ENCODE data around the gene VWF.

The VWF gene

GRCh38 chr12:5948696-5949095, 175.8 kb downstream of the VWF start:
- peaks cover 52% of the 10 kb centered on the region for H3K27me3 Mint-ChIP-seq
- H3K4me1 Mint-ChIP-seq (ENCODE audit: low read depth): peaks cover 2% of the 10 kb centered on the region
- H3K36me3 Mint-ChIP-seq: no peaks in the 10 kb centered on the region
- no peaks in the 10 kb centered on the region for H3K9me3 Mint-ChIP-seq (ENCODE audit: low read depth)
- no peak overlapping the region for H3K4me3 Mint-ChIP-seq
- no peak overlapping the region for H3K27ac Mint-ChIP-seq

GRCh38 chr12:5947006-5947405, 177.5 kb downstream of the VWF start:
- Mint-ChIP-seq H3K27me3 (peaks cover 58% of the 10 kb centered on the region), H3K27ac (no peak overlapping the region), H3K36me3 (no peaks in the 10 kb centered on the region), H3K9me3 (ENCODE audit: low read depth) (no peaks in the 10 kb centered on the region), H3K4me3 (no peak overlapping the region), H3K4me1 (ENCODE audit: low read depth) (peaks cover 2% of the 10 kb centered on the region)

GRCh38 chr12:5946388-5946787, 178.1 kb downstream of the VWF start:
- no peak overlapping the region for H3K27ac Mint-ChIP-seq
- peaks cover 57% of the 10 kb centered on the region for H3K27me3 Mint-ChIP-seq

GRCh38 chr12:5945071-5946008, 179.1 kb downstream of the VWF start, which contains the start of gene ANO2:
TSS of gene ANO2 (minus strand) at chr12:5945259. CDS start at chr12:5945217, 42 bp downstream.
- Mint-ChIP-seq H3K4me3 (peak within 1 kb of the TSS; percentile 63), H3K9me3 (ENCODE audit: low read depth) (no peaks in the 10 kb centered on the region), H3K27me3 (peaks cover 54% of the 10 kb centered on the region), H3K4me1 (ENCODE audit: low read depth) (peaks cover 2% of the 10 kb centered on the region), H3K36me3 (no peaks in the 10 kb centered on the region), H3K27ac (no peak within 1 kb of the TSS)

More at GRCh38 chr12:5946388-5946787, 178.1 kb downstream of the VWF start:
- peaks cover 2% of the 10 kb centered on the region for H3K4me1 Mint-ChIP-seq (ENCODE audit: low read depth)
- H3K9me3 Mint-ChIP-seq (ENCODE audit: low read depth): no peaks in the 10 kb centered on the region
- no peaks in the 10 kb centered on the region for H3K36me3 Mint-ChIP-seq
- no peak overlapping the region for H3K4me3 Mint-ChIP-seq

- Mint-ChIP-seq H3K27ac (no peak overlapping the region), H3K4me1 (ENCODE audit: low read depth) (peaks cover 2% of the 10 kb centered on the region), H3K4me3 (no peak overlapping the region), H3K36me3 (no peaks in the 10 kb centered on the region), H3K27me3 (peaks cover 55% of the 10 kb centered on the region), H3K9me3 (ENCODE audit: low read depth) (no peaks in the 10 kb centered on the region)
These were observed 179.8 kb downstream of the VWF start for GRCh38 chr12:5944688-5945070.

GRCh38 chr12:5944053-5944452, 180.4 kb downstream of the VWF start:
- H3K9me3 Mint-ChIP-seq (ENCODE audit: low read depth): no peaks in the 10 kb centered on the region
- H3K27ac Mint-ChIP-seq: no peak overlapping the region
- H3K4me1 Mint-ChIP-seq (ENCODE audit: low read depth): peaks cover 2% of the 10 kb centered on the region
- no peak overlapping the region for H3K4me3 Mint-ChIP-seq
- H3K36me3 Mint-ChIP-seq: no peaks in the 10 kb centered on the region
- peaks cover 58% of the 10 kb centered on the region for H3K27me3 Mint-ChIP-seq

- Mint-ChIP-seq H3K9me3 (ENCODE audit: low read depth) (no peaks in the 10 kb centered on the region), H3K27ac (no peak overlapping the region), H3K36me3 (no peaks in the 10 kb centered on the region), H3K4me3 (no peak overlapping the region), H3K4me1 (ENCODE audit: low read depth) (peaks cover 2% of the 10 kb centered on the region), H3K27me3 (peaks cover 59% of the 10 kb centered on the region)
These were observed 182.6 kb downstream of the VWF start for GRCh38 chr12:5941907-5942306.

GRCh38 chr12:5927732-5928516, 196.5 kb downstream of the VWF start:
- Mint-ChIP-seq H3K4me3 (no peak overlapping the region), H3K4me1 (ENCODE audit: low read depth) (no peaks in the 10 kb centered on the region), H3K36me3 (no peaks in the 10 kb centered on the region), H3K27ac (no peak overlapping the region), H3K9me3 (ENCODE audit: low read depth) (no peaks in the 10 kb centered on the region), H3K27me3 (peaks cover 18% of the 10 kb centered on the region)

- H3K9me3 Mint-ChIP-seq (ENCODE audit: low read depth): no peaks in the 10 kb centered on the region
- H3K4me3 Mint-ChIP-seq: no peak overlapping the region
- no peaks in the 10 kb centered on the region for H3K36me3 Mint-ChIP-seq
- H3K4me1 Mint-ChIP-seq (ENCODE audit: low read depth): no peaks in the 10 kb centered on the region
- no peak overlapping the region for H3K27ac Mint-ChIP-seq
- H3K27me3 Mint-ChIP-seq: peaks cover 14% of the 10 kb centered on the region
These were observed 198.8 kb downstream of the VWF start for GRCh38 chr12:5925646-5926045.

GRCh38 chr12:5924342-5924741, 200.1 kb downstream of the VWF start:
- Mint-ChIP-seq H3K4me3 (no peak overlapping the region), H3K36me3 (no peaks in the 10 kb centered on the region), H3K4me1 (ENCODE audit: low read depth) (no peaks in the 10 kb centered on the region), H3K9me3 (ENCODE audit: low read depth) (no peaks in the 10 kb centered on the region), H3K27ac (no peak overlapping the region), H3K27me3 (peaks cover 12% of the 10 kb centered on the region)

GRCh38 chr12:5923751-5924150, 200.7 kb downstream of the VWF start:
- no peak overlapping the region for H3K4me3 Mint-ChIP-seq
- peaks cover 14% of the 10 kb centered on the region for H3K27me3 Mint-ChIP-seq
- no peaks in the 10 kb centered on the region for H3K4me1 Mint-ChIP-seq (ENCODE audit: low read depth)
- H3K9me3 Mint-ChIP-seq (ENCODE audit: low read depth): no peaks in the 10 kb centered on the region
- no peaks in the 10 kb centered on the region for H3K36me3 Mint-ChIP-seq
- no peak overlapping the region for H3K27ac Mint-ChIP-seq

- Mint-ChIP-seq H3K4me1 (ENCODE audit: low read depth) (no peaks in the 10 kb centered on the region), H3K27me3 (peaks cover 15% of the 10 kb centered on the region), H3K36me3 (no peaks in the 10 kb centered on the region), H3K9me3 (ENCODE audit: low read depth) (no peaks in the 10 kb centered on the region), H3K27ac (no peak overlapping the region), H3K4me3 (no peak overlapping the region)
These were observed 201.3 kb downstream of the VWF start for GRCh38 chr12:5923043-5923605.

GRCh38 chr12:5921966-5922899, 202.2 kb downstream of the VWF start:
- Mint-ChIP-seq H3K9me3 (ENCODE audit: low read depth) (no peaks in the 10 kb centered on the region), H3K36me3 (no peaks in the 10 kb centered on the region), H3K27ac (no peak overlapping the region), H3K4me3 (no peak overlapping the region), H3K27me3 (peaks cover 15% of the 10 kb centered on the region), H3K4me1 (ENCODE audit: low read depth) (no peaks in the 10 kb centered on the region)

All from activated naive CD8-positive, alpha-beta T cell (primary cell).